GM12878 (cell line): ENCODE data around the gene CCNYL1. TPM values are rescaled to one million over a fixed set of nuclear protein-coding genes. Genes with fewer than 3 reads are reported as not detected.

ENCODE experiments used
- ATAC-seq: fragments of 200-7000 bp; cut with Tn5 transposase; 3 replicates; pipeline ENCODE4 v1.9.1; 2020; ENCODE audit warnings: mild to moderate bottlenecking, moderate library complexity
- BruUV-seq: library from RNA; stranded (reverse); fragments of 400-500 nt; replicated peaks from 2 replicates; lab custom pipeline; 2021; lab: Mats Ljungman, UMichigan
- CTCF ChIA-PET: fragments of 300-600 bp; sonication (Branson Sonifier 250); formaldehyde crosslinking; extraction: SDS; loops from one replicate; lab custom pipeline; 2021; ENCODE audit warnings: inconsistent platforms; lab: Yijun Ruan, JAX
- POLR2A ChIA-PET: fragments of 350-600 bp; formaldehyde crosslinking; extraction: SDS; loops from one replicate; lab custom pipeline; 2021; ENCODE audit warnings: inconsistent platforms; lab: Charles Lee
- RAD21 ChIA-PET: fragments of 300-600 bp; sonication (Branson Sonifier 250); formaldehyde crosslinking; loops from one replicate; lab custom pipeline; 2023; ENCODE audit warnings: antibody characterized with exemption; ENCODE audit not compliant: unreplicated experiment; lab: Charles Lee
- SMC1A ChIA-PET: fragments of 300-600 bp; sonication (Branson Sonifier 250); formaldehyde crosslinking; loops from one replicate; lab custom pipeline; 2023; ENCODE audit not compliant: unreplicated experiment, uncharacterized antibody; lab: Charles Lee
- DNase-seq: peaks from one replicate; pipeline ENCODE4 v3.0.0-alpha.2; 2011; ENCODE audit warnings: low read depth, low spot score
- FAIRE-seq: peaks from 3 replicates; lab custom pipeline; 2011; peaks lifted over from hg19 to GRCh38; lab: Jason Lieb, UNC
- H2AFZ ChIP-seq: 2 replicates; pipeline ENCODE4 v1.6.0; 2011; ENCODE audit warnings: low read depth, low read length, control low read depth; ENCODE audit not compliant: control insufficient read depth
- H3K27ac ChIP-seq: 2 replicates; pipeline ENCODE4 v1.5.1; 2011; ENCODE audit warnings: control low read depth; ENCODE audit not compliant: control insufficient read depth, insufficient read depth
- H3K27me3 ChIP-seq, 2 experiments: replicated peaks in 1 of 2; 2 replicates each; pipeline versions ENCODE4 v1.6.0 to v1.6.1; 2011; ENCODE audit warnings: low read length in 1 of 2; ENCODE audit not compliant: control insufficient read depth in 2 of 2, insufficient read depth in 2 of 2
- H3K36me3 ChIP-seq, 2 experiments: 2 replicates each; pipeline ENCODE4 v1.5.1; 2011; ENCODE audit warnings: low read length in 1 of 2; ENCODE audit not compliant: control insufficient read depth in 2 of 2, insufficient read depth in 2 of 2
- H3K4me1 ChIP-seq: 2 replicates; pipeline ENCODE4 v1.6.1; 2011; ENCODE audit warnings: mild to moderate bottlenecking, low read length, moderate library complexity, mixed read lengths; ENCODE audit not compliant: control insufficient read depth, insufficient read depth
- H3K4me2 ChIP-seq: 2 replicates; pipeline ENCODE4 v1.6.0; 2011; ENCODE audit warnings: control low read depth; ENCODE audit not compliant: control insufficient read depth, insufficient read depth
- H3K4me3 ChIP-seq: fragments of 200-600 bp; sonication (generic); 2 replicates; pipeline ENCODE4 v1.5.1; 2016
- H3K79me2 ChIP-seq: 2 replicates; pipeline ENCODE4 v1.6.0; 2011; ENCODE audit warnings: low read length; ENCODE audit not compliant: control insufficient read depth, insufficient read depth
- H3K9ac ChIP-seq: 2 replicates; pipeline ENCODE4 v1.8.0; 2011; ENCODE audit warnings: low read length, control low read depth, mixed read lengths; ENCODE audit not compliant: control insufficient read depth, insufficient read depth
- H3K9me3 ChIP-seq: replicated peaks from 3 replicates; pipeline ENCODE4 v1.5.1; 2011; ENCODE audit warnings: mild to moderate bottlenecking, low read length; ENCODE audit not compliant: control insufficient read depth, insufficient read depth
- H4K20me1 ChIP-seq: 2 replicates; pipeline ENCODE4 v1.6.0; 2011; ENCODE audit not compliant: control insufficient read depth, insufficient read depth
- CBX5 ChIP-seq: sonication (generic); IDR thresholded peaks from 2 replicates; pipeline ENCODE4 v1.6.1; 2016; ENCODE audit warnings: low read depth, moderate library complexity, mild to moderate bottlenecking, inconsistent platforms
- CREB1 ChIP-seq: IDR thresholded peaks from 2 replicates; pipeline ENCODE4 v1.6.1; 2012; ENCODE audit warnings: low read depth, mild to moderate bottlenecking, inconsistent platforms
- EZH2 ChIP-seq: IDR thresholded peaks from 2 replicates; pipeline ENCODE4 v1.6.1; 2012; ENCODE audit warnings: low read depth, mild to moderate bottlenecking, control low read depth, inconsistent platforms, low read length, borderline replicate concordance; ENCODE audit not compliant: control insufficient read depth
- FOXM1 ChIP-seq: IDR thresholded peaks from 2 replicates; pipeline ENCODE4 v1.6.1; 2012; ENCODE audit warnings: low read depth, mild to moderate bottlenecking, inconsistent platforms, low read length, moderate library complexity
- HDAC6 ChIP-seq: fragments of 200-600 bp; sonication (generic); IDR thresholded peaks from one replicate; pipeline ENCODE4 v1.8.0; 2017; ENCODE audit warnings: antibody characterized with exemption; ENCODE audit not compliant: unreplicated experiment
- MYC ChIP-seq: IDR thresholded peaks from 2 replicates; pipeline ENCODE4 v1.6.1; 2011; ENCODE audit warnings: mild to moderate bottlenecking, low read length, moderate library complexity, inconsistent platforms; ENCODE audit not compliant: insufficient read depth, insufficient replicate concordance, insufficient read length, severe bottlenecking
- NR2F1 ChIP-seq: fragments of 450-650 bp; conservative IDR thresholded peaks from 2 replicates; pipeline ENCODE4 v1.6.1; 2017; ENCODE audit warnings: mild to moderate bottlenecking
- RAD21 ChIP-seq: IDR thresholded peaks from 2 replicates; pipeline ENCODE4 v1.6.1; 2011; ENCODE audit warnings: mild to moderate bottlenecking, low read depth, low read length, moderate library complexity; ENCODE audit not compliant: insufficient read depth
- SREBF2 ChIP-seq: IDR thresholded peaks from 2 replicates; pipeline ENCODE4 v1.6.1; 2012; ENCODE audit warnings: mild to moderate bottlenecking, low read length
- TAF1 ChIP-seq: IDR thresholded peaks from 2 replicates; pipeline ENCODE4 v1.6.1; 2011; ENCODE audit warnings: mild to moderate bottlenecking, low read depth, low read length, borderline replicate concordance
- WGBS: methylation state at CpG from one replicate; pipeline ENCODE4 v1.1.6; 2016; ENCODE audit warnings: low lambda C conversion rate; ENCODE audit not compliant: insufficient replicate concordance, insufficient coverage; ENCODE audit errors: missing lambda C conversion rate; 5-methylcytosine and 5-hydroxymethylcytosine counted together
- in situ Hi-C: fragments of 300-500 bp; cut with MboI; formaldehyde crosslinking; loops from 9 replicates; pipeline ENCODE4 v1.14.3; 2018; ENCODE audit warnings: mixed read lengths
- intact Hi-C: fragments of 100-400 bp; cut with micrococcal nuclease; formaldehyde crosslinking; loops from one replicate; pipeline ENCODE4 v1.14.2; 2022; ENCODE audit not compliant: unreplicated experiment
- polyA plus RNA-seq, 11 experiments: library from polyadenylated mRNA; depleted of rRNA in 4 of 11; unstranded in 6 of 11; stranded (reverse) in 5 of 11; fragments of >200 nt; fragmentation: Nextera tagmentation in 4 of 11; fragmentation: Illumina TruSeq in 1 of 11; extraction: Ambion mirVana in 4 of 11; extraction: Trizol in 1 of 11; gene quantifications; 1 replicate in 1 of 11; 2 replicates in 10 of 11; pipeline versions ENCODE4 v1.2.1 to v1.2.3, GENCODE V29; 2011 to 2016; ENCODE audit warnings: inconsistent platforms in 2 of 11, missing spikeins in 2 of 11, low read depth in 1 of 11
- total RNA-seq, 4 experiments: library from RNA; depleted of rRNA in 3 of 4; stranded (reverse); fragments of >200 nt in 3 of 4; fragmentation: Illumina TruSeq in 1 of 4; extraction: Trizol in 1 of 4; gene quantifications; 2 replicates each; pipeline versions ENCODE4 v1.2.1 to v1.2.3, GENCODE V29; 2013 to 2021
- TF ChIP-seq, protein P1 (sequence below): IDR thresholded peaks from 2 replicates; pipeline ENCODE4 v1.6.1; 2012; ENCODE audit warnings: improper control_type of control experiment, low read depth, low read length; ENCODE audit not compliant: insufficient replicate concordance
- TF ChIP-seq, protein P2 (sequence below): IDR thresholded peaks from 2 replicates; pipeline ENCODE4 v1.6.1; 2011; ENCODE audit warnings: low read depth, low read length, improper control_type of control experiment, borderline replicate concordance

The CCNYL1 gene
- total and polyA plus RNA-seq, 10 of the 15 experiments (the other 5 are each of a cell fraction or from before 2014, with no cell fraction given), result 1.8 to 12.3 (median 5.9) TPM

DNA sequence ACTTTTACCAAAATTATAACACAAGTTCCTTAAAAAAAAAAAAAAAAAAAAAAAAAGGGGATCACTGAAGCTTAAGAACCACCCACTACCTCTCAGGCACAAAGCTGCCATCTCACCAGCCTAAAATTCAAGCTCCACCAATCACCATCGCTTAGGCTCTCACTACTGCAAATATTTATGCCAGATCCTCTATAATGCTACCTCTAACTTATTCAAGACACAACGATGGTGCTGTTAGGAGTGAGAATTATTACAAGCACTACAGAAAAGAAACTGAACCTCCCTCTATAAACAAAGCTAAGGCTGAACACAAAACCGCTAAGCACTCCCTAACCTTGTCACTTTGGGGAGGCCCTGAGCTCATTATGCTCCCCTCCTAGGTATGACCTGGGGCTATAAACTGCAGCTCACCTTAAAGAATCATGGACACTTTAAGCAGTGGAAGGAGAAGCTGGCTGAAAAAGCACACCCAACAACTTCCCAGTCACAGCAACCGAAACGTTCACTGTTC, 54.7 kb downstream of the CCNYL1 start:
- H4K20me1 ChIP-seq, result no peaks in the 10 kb centered on the region
- no peaks in the 10 kb centered on the region for H3K79me2 ChIP-seq
- no peaks in the 10 kb centered on the region; the same call in 2 of the 3 replicates for H3K9me3 ChIP-seq
- H3K27ac ChIP-seq, result no peak overlapping the region
- FAIRE-seq (no peak), ATAC-seq (no peak), DNase-seq (no peak)
- no peaks in the 10 kb centered on the region; a peak in 2 of 4 replicates for H3K27me3 ChIP-seq
- TF ChIP-seq HDAC6, result no peak
- TF ChIP-seq FOXM1, result no peak
- TF ChIP-seq, protein P1, sequence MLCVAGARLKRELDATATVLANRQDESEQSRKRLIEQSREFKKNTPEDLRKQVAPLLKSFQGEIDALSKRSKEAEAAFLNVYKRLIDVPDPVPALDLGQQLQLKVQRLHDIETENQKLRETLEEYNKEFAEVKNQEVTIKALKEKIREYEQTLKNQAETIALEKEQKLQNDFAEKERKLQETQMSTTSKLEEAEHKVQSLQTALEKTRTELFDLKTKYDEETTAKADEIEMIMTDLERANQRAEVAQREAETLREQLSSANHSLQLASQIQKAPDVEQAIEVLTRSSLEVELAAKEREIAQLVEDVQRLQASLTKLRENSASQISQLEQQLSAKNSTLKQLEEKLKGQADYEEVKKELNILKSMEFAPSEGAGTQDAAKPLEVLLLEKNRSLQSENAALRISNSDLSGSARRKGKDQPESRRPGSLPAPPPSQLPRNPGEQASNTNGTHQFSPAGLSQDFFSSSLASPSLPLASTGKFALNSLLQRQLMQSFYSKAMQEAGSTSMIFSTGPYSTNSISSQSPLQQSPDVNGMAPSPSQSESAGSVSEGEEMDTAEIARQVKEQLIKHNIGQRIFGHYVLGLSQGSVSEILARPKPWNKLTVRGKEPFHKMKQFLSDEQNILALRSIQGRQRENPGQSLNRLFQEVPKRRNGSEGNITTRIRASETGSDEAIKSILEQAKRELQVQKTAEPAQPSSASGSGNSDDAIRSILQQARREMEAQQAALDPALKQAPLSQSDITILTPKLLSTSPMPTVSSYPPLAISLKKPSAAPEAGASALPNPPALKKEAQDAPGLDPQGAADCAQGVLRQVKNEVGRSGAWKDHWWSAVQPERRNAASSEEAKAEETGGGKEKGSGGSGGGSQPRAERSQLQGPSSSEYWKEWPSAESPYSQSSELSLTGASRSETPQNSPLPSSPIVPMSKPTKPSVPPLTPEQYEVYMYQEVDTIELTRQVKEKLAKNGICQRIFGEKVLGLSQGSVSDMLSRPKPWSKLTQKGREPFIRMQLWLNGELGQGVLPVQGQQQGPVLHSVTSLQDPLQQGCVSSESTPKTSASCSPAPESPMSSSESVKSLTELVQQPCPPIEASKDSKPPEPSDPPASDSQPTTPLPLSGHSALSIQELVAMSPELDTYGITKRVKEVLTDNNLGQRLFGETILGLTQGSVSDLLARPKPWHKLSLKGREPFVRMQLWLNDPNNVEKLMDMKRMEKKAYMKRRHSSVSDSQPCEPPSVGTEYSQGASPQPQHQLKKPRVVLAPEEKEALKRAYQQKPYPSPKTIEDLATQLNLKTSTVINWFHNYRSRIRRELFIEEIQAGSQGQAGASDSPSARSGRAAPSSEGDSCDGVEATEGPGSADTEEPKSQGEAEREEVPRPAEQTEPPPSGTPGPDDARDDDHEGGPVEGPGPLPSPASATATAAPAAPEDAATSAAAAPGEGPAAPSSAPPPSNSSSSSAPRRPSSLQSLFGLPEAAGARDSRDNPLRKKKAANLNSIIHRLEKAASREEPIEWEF, result no peak
- no peak for TF ChIP-seq MYC
- no peak for TF ChIP-seq TAF1
- TF ChIP-seq, protein P2, sequence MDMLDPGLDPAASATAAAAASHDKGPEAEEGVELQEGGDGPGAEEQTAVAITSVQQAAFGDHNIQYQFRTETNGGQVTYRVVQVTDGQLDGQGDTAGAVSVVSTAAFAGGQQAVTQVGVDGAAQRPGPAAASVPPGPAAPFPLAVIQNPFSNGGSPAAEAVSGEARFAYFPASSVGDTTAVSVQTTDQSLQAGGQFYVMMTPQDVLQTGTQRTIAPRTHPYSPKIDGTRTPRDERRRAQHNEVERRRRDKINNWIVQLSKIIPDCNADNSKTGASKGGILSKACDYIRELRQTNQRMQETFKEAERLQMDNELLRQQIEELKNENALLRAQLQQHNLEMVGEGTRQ, result no peak
- no peak for TF ChIP-seq RAD21
- TF ChIP-seq EZH2, result no peak
- no peak for TF ChIP-seq NR2F1
- TF ChIP-seq SREBF2, result no peak
- TF ChIP-seq CBX5, result no peak
- TF ChIP-seq CREB1, result no peak
- CTCF ChIA-PET, result interaction anchor here (0.7 to 6.5 kb wide), 17 partner anchors 9 to 275 kb away, joined by 3 to 56 read pairs (median 4); partner anchors contain the start of gene CCNYL1
- RAD21 ChIA-PET, result interaction anchor here (0.6 to 2.5 kb wide), 15 partner anchors 9 to 503 kb away, joined by 3 to 12 read pairs (median 3); partner anchors contain the start of gene METTL21A
- H3K4me3 ChIP-seq, result no peak overlapping the region
- in situ Hi-C loops (no loop called here), intact Hi-C loops (loop anchor here (5.0 kb wide), 1 partner anchor 266 kb away; no protein-coding TSS in a partner anchor)
- peaks cover 17% of the 10 kb centered on the region for H3K4me1 ChIP-seq
- 81% methylated on average over 5 of the region's 5 CpGs for WGBS
- no TSS peak for BruUV-seq
- H3K4me2 ChIP-seq, result no peak overlapping the region
- H3K9ac ChIP-seq, result no peak overlapping the region
- SMC1A ChIA-PET, result interaction anchor here (0.7 to 2.6 kb wide), 14 partner anchors 10 to 275 kb away, joined by 3 to 25 read pairs (median 4); no protein-coding TSS in a partner anchor
- H3K36me3 ChIP-seq, result no peaks in the 10 kb centered on the region
- POLR2A ChIA-PET, result interaction anchor here (0.6 to 1.3 kb wide), 7 partner anchors 26 to 260 kb away, joined by 3 to 5 read pairs (median 3); no protein-coding TSS in a partner anchor
- H2AFZ ChIP-seq, result peak overlapping the region; percentile 59
